Sigmoid colon (tissue), 4 donors: ENCODE data around the gene JAZF1.

Experiments used
- CTCF ChIP-seq, 4 experiments: fragments of 450-650 bp in 3 of 4; fragments of 200-600 bp in 1 of 4; IDR thresholded peaks; one replicate each; pipeline ENCODE4 v1.5.1; 2016 to 2019; ENCODE audit warnings: antibody characterized with exemption in 4 of 4, mild to moderate bottlenecking in 3 of 4, moderate library complexity in 2 of 4
- EP300 ChIP-seq, 4 donors: sonication (generic); formaldehyde crosslinking; IDR thresholded peaks; one replicate each; pipeline ENCODE4 v1.6.1; 2017; ENCODE audit warnings: antibody characterized with exemption in 4 of 4
- POLR2AphosphoS5 ChIP-seq, 4 donors: sonication (generic); formaldehyde crosslinking; IDR thresholded peaks; one replicate each; pipeline ENCODE4 v1.6.1; 2017; ENCODE audit warnings: antibody characterized with exemption in 4 of 4

- TF ChIP-seq CTCF (IDR thresholded peaks at IDR 0.05) (no peak), POLR2AphosphoS5 (IDR thresholded peaks at IDR 0.05) (no peak), EP300 (IDR thresholded peaks at IDR 0.05) (no peak)
Measured at GRCh38 chr7:27895551-27895950, 285.0 kb downstream of the JAZF1 start.
